Epithelial cell of esophagus (primary cell): ENCODE results near the gene WDFY2.

Experiments
- DNase-seq: peaks from one replicate; pipeline ENCODE4 v3.0.0; 2010; ENCODE audit warnings: low read depth
- H3K4me3 ChIP-seq: 2 replicates; pipeline ENCODE4 v1.5.1; 2011; ENCODE audit warnings: mild to moderate bottlenecking, low read length, control low read depth
- CTCF ChIP-seq: IDR thresholded peaks from 2 replicates; pipeline ENCODE4 v1.5.1; 2011; ENCODE audit warnings: low read depth, mild to moderate bottlenecking, low read length, control low read depth, inconsistent platforms; ENCODE audit not compliant: insufficient read depth; ENCODE audit errors: missing control alignments

WDFY2 gene

GRCh38 chr13:51771418-51772104 lies 187.3 kb downstream of the WDFY2 start:
- no peak for DNase-seq
- TF ChIP-seq CTCF, result no peak
- H3K4me3 ChIP-seq, result no peak overlapping the region

GRCh38 chr13:51772105-51772455 lies 187.8 kb downstream of the WDFY2 start:
- no peak overlapping the region for H3K4me3 ChIP-seq
- DNase-seq, result no peak
- TF ChIP-seq CTCF, result no peak

- DNase-seq, result no peak
- TF ChIP-seq CTCF, result no peak
- H3K4me3 ChIP-seq, result no peak overlapping the region
Observed at GRCh38 chr13:51772781-51773180, 188.5 kb downstream of the WDFY2 start.

GRCh38 chr13:51773515-51773914 lies 189.3 kb downstream of the WDFY2 start:
- no peak for DNase-seq
- no peak for TF ChIP-seq CTCF
- H3K4me3 ChIP-seq, result no peak overlapping the region

GRCh38 chr13:51776179-51776578 lies 191.9 kb downstream of the WDFY2 start:
- TF ChIP-seq CTCF, result no peak
- no peak for DNase-seq
- no peak overlapping the region for H3K4me3 ChIP-seq

- no peak for TF ChIP-seq CTCF
- DNase-seq, result no peak
- H3K4me3 ChIP-seq, result no peak overlapping the region
Observed at GRCh38 chr13:51777921-51778320, 193.7 kb downstream of the WDFY2 start.

- no peak overlapping the region for H3K4me3 ChIP-seq
- no peak for TF ChIP-seq CTCF
- no peak for DNase-seq
Observed at GRCh38 chr13:51778392-51778791, 194.1 kb downstream of the WDFY2 start.
